ENCODE measurements around the gene PTPN1.

GRCh38 chr20:50541606-50542041, 31.4 kb downstream of the PTPN1 start:
- no peak for TF ChIP-seq CTCF (IDR thresholded peaks at IDR 0.05)
- no peak for TF ChIP-seq POLR2A (IDR thresholded peaks at IDR 0.05)
- no peak for TF ChIP-seq POLR2AphosphoS5 (IDR thresholded peaks at IDR 0.05)

Data from stomach (tissue), 4 donors.